GM19328 (cell line): ENCODE data around the gene PPARA.

Source experiments
- ATAC-seq: cut with Tn5 transposase; IDR thresholded peaks from one replicate; pipeline ENCODE4 v1.9.1; 2021; ENCODE audit warnings: mild to moderate bottlenecking, moderate library complexity; ENCODE audit not compliant: unreplicated experiment

PPARA gene

DNA sequence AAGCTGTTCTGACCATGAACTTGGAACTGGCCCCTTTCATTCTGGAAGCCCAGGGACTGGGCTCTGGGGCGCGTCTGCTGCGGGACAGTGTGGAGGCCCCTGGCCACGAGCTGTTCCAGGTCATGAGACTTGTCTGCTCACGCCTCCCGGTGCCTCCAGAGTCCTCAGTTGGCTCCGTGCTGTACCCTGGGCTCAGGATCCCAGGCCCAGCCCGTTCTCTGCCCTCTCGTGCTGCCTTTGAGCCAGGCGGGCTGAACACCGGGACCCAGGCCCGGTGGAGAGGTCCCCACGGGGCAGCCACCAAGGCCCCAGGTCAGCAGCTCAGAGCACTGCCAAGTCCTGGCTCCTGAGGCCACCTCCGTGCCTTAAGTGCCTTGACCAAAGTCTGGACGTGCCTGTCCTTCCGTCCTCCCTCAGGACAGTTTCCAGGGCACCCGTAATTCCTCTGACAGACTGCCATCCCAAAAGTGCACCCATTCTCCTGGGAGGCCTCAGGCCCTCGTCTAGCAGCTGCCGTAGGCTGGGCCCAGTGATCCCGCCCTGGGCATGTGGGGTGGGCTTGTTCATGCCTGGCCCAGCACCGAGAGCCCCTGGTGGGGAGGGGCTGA lies 36.3 kb upstream of the PPARA start:
- ATAC-seq: no peak

- ATAC-seq: no peak
Observed at GRCh38 chr22:46114518-46115387, 35.6 kb upstream of the PPARA start.

DNA sequence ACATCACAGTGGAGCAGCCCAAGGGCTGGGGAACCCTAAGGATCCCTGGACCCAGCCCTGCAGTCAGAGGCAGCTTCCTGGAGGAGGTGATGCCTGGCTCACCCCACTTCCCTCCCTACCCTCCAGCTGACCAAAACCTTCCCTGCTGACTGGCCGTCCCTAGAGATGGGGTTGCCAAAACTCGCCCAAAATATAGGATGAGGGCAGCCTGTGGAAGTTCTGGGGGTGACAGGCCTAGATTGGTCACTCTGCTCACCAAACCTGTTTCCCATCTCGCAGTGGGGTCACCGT lies 35.0 kb upstream of the PPARA start:
- ATAC-seq: no peak

DNA sequence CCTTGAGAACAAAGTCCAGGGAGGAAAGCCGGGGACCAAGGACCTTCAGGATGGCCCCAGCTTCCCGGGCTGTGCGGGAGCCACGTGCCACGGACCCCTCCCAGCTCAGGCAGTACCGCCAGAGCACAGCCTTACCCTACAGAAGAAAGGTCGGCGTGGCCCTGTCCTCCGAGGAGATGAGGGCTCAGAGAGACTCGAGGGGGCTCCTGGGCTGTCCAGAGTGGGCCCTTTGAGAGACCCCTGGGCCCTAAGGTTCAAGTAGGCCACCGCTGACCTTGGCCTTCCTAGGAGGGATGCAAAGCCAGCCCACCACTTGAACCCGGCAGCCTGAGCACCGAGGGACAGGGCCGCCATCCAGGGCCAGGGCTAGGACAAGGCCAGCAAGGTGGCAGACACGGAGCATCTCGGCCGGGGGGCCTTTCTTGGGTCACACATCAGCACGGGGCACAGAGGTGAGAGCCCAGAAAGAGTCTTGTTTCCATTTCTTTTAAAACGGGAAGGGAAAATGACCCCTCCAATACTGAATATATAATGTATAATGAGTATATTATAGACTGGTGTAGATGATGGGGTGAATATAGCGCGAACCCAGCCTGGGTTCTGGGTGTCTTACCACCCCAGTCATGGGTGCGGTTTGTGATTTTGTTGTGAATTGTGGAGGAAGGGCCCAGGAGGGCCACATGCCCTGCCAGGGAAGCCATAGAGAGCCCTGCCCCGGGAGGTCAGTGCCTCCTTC lies 34.4 kb upstream of the PPARA start:
- no peak for ATAC-seq

DNA sequence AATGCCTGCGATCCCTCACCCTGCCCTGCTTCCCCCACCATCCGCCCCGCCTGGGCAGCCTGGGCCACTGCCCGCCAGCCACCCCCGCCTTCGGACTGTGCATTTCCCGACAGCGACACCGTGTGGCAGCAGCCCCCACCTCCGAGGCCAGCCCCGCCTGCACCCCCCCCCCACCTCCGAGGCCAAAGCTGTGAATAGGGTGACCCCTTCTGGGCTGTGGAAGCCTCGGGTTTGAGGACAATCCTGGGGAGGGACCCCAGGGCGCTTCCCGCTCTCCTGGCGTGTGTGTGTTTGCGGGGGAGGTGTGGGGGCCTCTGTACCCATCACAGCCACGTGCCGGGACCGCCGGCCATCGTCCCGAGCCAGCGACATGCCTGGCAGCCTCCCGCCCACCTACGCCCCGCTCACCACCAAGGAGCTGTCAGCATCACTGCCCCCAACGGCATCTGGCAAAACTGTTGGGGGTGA lies 33.8 kb upstream of the PPARA start:
- ATAC-seq: no peak

- ATAC-seq: no peak
Observed at GRCh38 chr22:46117206-46118199, 32.8 kb upstream of the PPARA start.

- no peak for ATAC-seq
Observed at GRCh38 chr22:46119093-46119728, 31.1 kb upstream of the PPARA start.

DNA sequence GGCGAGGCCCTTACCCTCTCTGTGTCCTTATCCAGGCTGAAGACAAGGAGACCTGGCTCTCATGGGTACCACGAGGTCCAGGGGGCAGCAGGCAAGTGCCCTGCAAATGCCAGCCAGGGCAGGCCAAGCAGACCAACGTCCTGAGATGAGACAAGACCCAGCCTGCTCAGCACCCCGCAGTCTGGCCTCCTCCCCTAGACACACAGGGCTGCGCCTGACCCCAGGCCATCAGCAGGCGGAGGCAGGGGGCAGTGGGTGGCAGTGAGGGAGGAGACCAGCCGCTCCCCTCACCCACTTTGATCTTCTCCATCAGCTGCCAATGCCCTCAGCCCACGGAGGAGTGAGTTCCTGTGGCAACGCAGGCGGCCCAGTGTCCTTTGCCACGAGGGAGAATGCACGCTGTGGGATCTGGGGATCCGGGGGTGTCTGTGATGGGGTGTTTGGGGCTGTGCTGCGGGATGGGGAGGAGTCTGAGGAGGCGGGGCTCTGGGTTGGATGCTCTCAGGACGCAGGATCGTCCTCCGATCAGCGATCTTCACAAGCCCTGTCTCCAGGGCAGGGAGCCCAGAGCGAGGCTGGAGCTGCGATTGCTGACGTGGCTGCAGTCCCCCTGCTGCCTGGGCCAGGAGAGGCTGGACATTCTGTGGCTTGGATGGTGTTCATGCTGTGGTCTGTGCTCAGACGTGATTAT lies 30.5 kb upstream of the PPARA start:
- no peak for ATAC-seq

DNA sequence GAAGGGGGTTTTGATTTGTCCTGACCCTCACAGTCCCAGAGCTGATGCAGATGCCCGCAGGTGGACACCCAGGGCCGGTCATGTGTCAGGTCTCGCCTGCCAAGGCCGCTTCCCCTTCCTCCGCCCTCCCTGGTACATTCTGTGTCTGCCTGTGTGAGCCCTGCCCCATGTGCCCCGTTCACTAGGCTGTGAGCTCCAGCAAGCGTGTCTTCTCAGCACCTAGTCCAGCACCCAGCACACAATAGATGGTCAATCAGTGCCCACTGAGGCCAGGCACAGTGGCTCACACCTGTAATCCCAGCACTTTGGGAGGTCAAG lies 29.9 kb upstream of the PPARA start:
- no peak for ATAC-seq

DNA sequence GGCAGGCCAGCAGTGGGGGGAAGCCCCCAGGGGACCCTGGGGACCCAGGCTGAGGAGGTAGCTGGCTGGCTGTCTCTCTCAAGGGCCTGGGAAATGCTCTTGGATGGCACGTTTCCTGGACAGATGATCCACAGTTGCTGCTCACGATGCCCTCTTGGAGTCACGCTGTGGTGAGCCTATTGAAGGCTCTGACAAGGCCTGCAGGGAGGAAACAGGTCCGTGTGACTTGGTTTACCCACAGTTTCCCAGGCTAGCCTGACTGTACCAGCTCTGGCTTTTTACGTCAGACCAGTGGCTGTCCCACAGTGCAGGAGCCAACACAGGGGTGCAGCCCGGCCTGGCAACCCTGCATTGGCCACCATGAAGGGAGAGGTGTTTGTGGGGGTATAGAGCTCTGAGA lies 29.2 kb upstream of the PPARA start:
- no peak for ATAC-seq

DNA sequence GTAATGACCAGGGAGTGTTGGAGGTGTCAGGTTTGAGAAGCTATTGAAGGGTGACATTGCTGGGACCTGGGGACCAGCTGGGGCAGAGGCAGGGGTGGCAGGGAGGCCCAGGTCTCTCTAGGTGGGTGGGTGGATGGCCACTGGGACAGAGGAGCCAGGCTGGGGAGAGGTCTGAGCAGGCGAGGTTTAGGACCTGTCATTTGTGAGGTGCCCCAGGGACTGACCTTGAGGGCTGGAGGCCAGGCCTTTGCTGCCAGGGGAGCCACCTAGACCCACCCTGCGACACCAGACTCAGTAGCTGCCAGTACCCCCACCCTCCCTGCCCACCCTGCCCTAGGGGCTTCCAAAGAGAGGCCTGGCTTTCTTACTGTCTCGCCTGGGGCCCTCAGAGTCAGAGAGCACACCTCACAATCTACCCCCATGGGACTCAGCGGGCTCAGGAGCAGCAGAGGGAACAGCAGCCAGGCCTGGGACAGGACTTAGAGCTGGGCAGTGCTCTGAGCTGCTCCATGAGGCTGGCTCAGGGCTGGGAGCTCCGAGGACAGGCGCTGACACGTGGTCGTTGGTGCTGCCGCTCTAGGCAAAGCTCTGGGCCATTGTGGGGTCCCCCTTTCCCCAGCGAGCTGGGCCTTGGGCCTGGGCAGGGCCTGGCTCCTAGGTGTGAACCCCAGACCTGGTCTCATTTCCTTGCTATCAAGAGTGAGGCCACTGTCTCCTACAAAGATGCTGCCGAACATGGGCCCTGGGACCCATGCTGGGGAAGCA lies 28.6 kb upstream of the PPARA start:
- no peak for ATAC-seq

DNA sequence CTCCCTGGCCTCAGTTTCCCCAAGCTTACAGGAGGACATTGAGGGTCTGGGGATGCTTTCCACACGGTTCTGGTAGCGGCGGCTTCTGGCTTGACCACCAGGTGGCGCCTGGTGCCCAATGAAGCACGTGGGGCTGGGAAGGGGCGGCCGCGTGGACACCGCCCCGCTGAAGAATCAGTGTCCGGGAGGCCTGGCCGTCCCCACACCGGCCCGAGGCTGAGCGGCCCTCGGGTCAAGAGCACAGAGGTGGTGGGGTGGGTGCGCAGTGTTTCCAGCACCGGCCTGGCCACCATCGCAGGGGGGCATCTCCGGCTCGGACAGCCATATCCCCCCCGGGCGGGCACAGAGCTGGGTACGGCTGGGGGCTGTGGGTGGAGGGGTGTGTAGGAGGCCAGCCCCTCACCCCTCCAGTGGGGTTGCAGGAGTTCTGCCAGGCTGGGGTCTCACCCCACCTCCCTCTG lies 27.8 kb upstream of the PPARA start:
- no peak for ATAC-seq

- no peak for ATAC-seq
Observed at GRCh38 chr22:46122980-46123693, 27.2 kb upstream of the PPARA start.

- ATAC-seq: no peak
Observed at GRCh38 chr22:46123694-46124382, 26.5 kb upstream of the PPARA start.

GRCh38 chr22:46124383-46125144 lies 25.8 kb upstream of the PPARA start:
- ATAC-seq: no peak

DNA sequence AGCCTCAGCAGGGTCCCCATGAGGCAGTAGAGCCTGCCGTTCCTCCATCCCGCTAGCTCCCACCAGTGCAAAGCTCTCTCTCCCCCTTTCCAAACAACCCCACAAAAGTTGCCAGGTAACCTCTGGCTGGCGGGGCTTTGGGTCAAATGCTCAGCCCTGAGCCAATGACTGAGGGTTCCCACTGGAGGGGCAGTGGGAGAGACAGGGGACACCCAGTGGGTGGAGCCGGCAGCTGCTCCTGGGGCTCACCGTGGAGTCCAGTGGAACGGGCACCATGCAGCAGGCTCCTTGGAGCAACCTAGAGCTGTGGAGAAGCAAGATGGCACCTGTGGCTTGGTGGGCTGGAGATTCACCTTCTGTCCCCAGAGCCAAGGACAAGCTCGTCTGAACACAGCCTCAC lies 25.0 kb upstream of the PPARA start:
- ATAC-seq: no peak
